Measurements from ENCODE around the gene CSH1. TPM values are rescaled to one million over a fixed set of nuclear protein-coding genes. Genes with fewer than 3 reads are reported as not detected.
"Not testable (repeated sequence)": the region's sequence is repeated elsewhere in the genome, so short reads cannot be mapped to it uniquely, and the experiment has no call there.

CSH1 gene
- total RNA-seq, 2 experiments from 2014 or later, result not detected

DNA sequence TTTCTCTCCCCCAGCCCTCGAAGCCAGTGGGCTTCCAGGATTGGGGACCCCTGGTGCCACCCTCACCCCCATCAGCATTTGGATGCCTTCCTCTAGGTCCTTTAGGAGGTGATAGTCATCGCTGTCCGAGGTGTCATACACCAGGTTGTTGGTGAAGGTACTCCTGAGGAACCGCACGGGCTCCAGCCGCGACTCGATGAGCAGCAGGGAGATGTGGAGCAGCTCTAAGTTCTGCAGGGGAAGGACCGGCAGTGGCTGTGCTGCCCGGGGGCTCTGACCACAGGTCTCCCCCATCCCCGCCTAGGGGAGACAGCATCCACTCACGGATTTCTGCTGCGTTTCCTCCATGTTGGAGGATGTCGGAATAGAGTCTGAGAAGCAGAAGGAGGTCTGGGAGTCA is 13.7 kb upstream of the CSH1 start:
- H3K36me3 ChIP-seq (ENCODE audit: insufficient read depth, low read length), result no peaks in the 10 kb centered on the region

DNA sequence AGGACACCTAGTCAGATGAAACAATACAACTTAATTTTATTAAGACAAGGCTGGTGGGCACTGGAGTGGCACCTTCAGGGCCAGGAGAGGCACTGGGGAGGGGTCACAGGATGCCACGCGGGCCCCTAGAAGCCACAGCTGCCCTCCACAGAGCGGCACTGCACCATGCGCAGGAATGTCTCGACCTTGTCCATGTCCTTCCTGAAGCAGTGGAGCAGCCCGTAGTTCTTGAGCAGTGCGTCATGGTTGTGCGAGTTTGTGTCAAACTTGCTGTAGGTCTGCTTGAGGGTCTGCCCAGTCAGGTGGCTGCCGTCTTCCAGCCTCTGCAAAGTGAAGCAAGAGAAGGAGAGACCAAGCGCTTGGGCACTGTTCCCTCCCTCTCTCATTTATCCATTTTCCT is 13.2 kb upstream of the CSH1 start:
- H3K4me3 ChIP-seq (ENCODE audit: low read length); H3K27ac Mint-ChIP-seq; H3K36me3 ChIP-seq (ENCODE audit: insufficient read depth, low read length); H3K36me3 Mint-ChIP-seq (ENCODE audit: low read depth); H3K27me3 ChIP-seq (ENCODE audit: control insufficient read depth in 1 of 2, insufficient read depth in 2 of 2, low read length in 2 of 2); DNase-seq; POLR2A ChIA-PET; H3K27me3 Mint-ChIP-seq; intact Hi-C loops (cut with DNase I, micrococcal nuclease); H3K9me3 ChIP-seq (ENCODE audit: control insufficient read depth in 1 of 2, insufficient read depth in 1 of 2, low read length in 2 of 2); H3K9me3 Mint-ChIP-seq; H3K4me1 ChIP-seq (ENCODE audit: insufficient read depth, low read length); H3K27ac ChIP-seq (ENCODE audit: low read depth in 1 of 2, low read length in 2 of 2); H3K4me1 Mint-ChIP-seq (ENCODE audit: low read depth); H3K4me3 Mint-ChIP-seq; ATAC-seq (ENCODE audit: poor library complexity); CTCF ChIA-PET: not testable (repeated sequence)

More for the DNA sequence above, 13.7 kb upstream of the CSH1 start:
- Mint-ChIP-seq H3K27me3 (no peaks in the 10 kb centered on the region), H3K4me1 (ENCODE audit: low read depth) (no peaks in the 10 kb centered on the region), H3K27ac (no peak overlapping the region), H3K9me3 (no peaks in the 10 kb centered on the region), H3K36me3 (ENCODE audit: low read depth) (no peaks in the 10 kb centered on the region), H3K4me3 (no peak overlapping the region)
- Histone ChIP-seq H3K4me1 (ENCODE audit: insufficient read depth, low read length) (peaks cover 9% of the 10 kb centered on the region), H3K27ac (ENCODE audit: low read depth in 1 of 2, low read length in 2 of 2) (no peak overlapping the region), H3K27me3 (ENCODE audit: control insufficient read depth in 1 of 2, insufficient read depth in 2 of 2, low read length in 2 of 2) (no peaks in the 10 kb centered on the region), H3K4me3 (ENCODE audit: low read length) (no peak overlapping the region), H3K9me3 (ENCODE audit: control insufficient read depth in 1 of 2, insufficient read depth in 1 of 2, low read length in 2 of 2) (no peaks in the 10 kb centered on the region)
- ChIA-PET CTCF (interaction anchor here (1.3 kb wide), 1 partner anchor 9 kb away, joined by 3 read pairs; no protein-coding TSS in a partner anchor), POLR2A (no interaction called here)
- no peak for DNase-seq
- intact Hi-C loops (cut with DNase I, micrococcal nuclease), result loop anchor here in 1 of 2 experiments (2.0 to 5.0 kb wide), 2 partner anchors 225 to 372 kb away; no protein-coding TSS in a partner anchor
- TF ChIP-seq, protein P1, sequence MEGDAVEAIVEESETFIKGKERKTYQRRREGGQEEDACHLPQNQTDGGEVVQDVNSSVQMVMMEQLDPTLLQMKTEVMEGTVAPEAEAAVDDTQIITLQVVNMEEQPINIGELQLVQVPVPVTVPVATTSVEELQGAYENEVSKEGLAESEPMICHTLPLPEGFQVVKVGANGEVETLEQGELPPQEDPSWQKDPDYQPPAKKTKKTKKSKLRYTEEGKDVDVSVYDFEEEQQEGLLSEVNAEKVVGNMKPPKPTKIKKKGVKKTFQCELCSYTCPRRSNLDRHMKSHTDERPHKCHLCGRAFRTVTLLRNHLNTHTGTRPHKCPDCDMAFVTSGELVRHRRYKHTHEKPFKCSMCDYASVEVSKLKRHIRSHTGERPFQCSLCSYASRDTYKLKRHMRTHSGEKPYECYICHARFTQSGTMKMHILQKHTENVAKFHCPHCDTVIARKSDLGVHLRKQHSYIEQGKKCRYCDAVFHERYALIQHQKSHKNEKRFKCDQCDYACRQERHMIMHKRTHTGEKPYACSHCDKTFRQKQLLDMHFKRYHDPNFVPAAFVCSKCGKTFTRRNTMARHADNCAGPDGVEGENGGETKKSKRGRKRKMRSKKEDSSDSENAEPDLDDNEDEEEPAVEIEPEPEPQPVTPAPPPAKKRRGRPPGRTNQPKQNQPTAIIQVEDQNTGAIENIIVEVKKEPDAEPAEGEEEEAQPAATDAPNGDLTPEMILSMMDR (IDR thresholded peaks at IDR 0.05), result no peak
- ATAC-seq (ENCODE audit: poor library complexity), result no peak

DNA sequence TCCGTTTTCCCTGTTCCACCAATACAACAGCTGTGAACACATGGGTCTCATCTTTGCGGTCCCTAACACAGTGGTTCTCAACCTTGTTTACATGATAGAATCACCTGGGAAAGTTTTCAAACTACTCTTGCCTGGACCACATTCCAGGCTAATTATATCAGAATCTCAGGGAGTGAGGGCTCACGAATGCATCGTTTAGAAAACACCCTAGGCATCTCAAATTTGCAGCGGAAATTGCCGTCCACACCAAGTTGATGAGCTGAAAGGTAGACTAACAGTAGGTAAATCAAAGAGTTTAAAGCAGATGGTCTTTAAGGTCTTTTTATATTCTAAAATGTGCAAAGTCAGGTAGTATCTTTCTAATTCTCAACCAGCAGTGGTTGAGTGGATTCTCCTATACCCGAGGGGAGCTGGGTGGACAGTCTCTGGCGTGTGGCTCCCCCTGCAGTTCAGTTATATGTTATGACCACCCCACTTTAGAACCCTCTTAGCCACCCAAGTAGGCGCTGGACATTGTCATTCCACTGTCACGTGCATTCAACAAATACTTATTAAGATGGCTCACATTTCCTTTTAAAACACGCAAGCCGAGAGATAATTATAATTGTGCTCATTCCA is 10.9 kb upstream of the CSH1 start:
- H3K27me3 ChIP-seq (ENCODE audit: control insufficient read depth in 1 of 2, insufficient read depth in 2 of 2, low read length in 2 of 2); H3K4me3 ChIP-seq (ENCODE audit: low read length); H3K27me3 Mint-ChIP-seq; ATAC-seq (ENCODE audit: poor library complexity); H3K9me3 Mint-ChIP-seq; intact Hi-C loops (cut with DNase I, micrococcal nuclease); H3K36me3 ChIP-seq (ENCODE audit: insufficient read depth, low read length); H3K4me1 ChIP-seq (ENCODE audit: insufficient read depth, low read length); H3K4me1 Mint-ChIP-seq (ENCODE audit: low read depth); H3K27ac ChIP-seq (ENCODE audit: low read depth in 1 of 2, low read length in 2 of 2); H3K36me3 Mint-ChIP-seq (ENCODE audit: low read depth); H3K4me3 Mint-ChIP-seq; H3K27ac Mint-ChIP-seq; POLR2A ChIA-PET; H3K9me3 ChIP-seq (ENCODE audit: control insufficient read depth in 1 of 2, insufficient read depth in 1 of 2, low read length in 2 of 2): not testable (repeated sequence)
- CTCF ChIA-PET, result interaction anchor here (1.7 kb wide), 1 partner anchor 12 kb away, joined by 5 read pairs; no protein-coding TSS in a partner anchor
- peak in 1 of 14 experiments; percentile 37 for DNase-seq

DNA sequence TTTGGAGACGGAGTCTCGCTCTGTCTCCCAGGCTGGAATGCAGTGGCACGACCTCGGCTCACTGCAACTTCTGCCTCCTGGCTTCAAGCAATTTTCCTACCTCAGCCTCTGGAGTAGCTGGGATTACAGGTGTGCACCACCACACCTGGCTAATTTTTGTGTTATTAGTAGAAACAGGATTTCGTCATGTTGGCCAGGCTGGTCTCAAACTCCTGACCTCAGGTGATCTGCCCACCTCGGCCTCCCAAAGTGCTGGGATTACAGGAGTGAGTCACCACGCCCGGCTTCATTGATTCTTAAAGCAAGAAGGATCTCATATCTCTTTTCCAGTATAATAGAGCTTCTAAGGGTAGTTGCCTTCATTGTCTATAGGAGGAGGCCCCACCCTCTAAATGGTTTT is 8.4 kb upstream of the CSH1 start:
- POLR2A ChIA-PET, result interaction anchor here (1.3 kb wide), 1 partner anchor 241 kb away, joined by 4 read pairs; no protein-coding TSS in a partner anchor
- H3K9me3 Mint-ChIP-seq; intact Hi-C loops (cut with DNase I, micrococcal nuclease): not testable (repeated sequence)

More for the DNA sequence above, 8.4 kb upstream of the CSH1 start:
- not testable (repeated sequence) for H3K9me3 ChIP-seq (ENCODE audit: control insufficient read depth in 1 of 2, insufficient read depth in 1 of 2, low read length in 2 of 2); H3K36me3 Mint-ChIP-seq (ENCODE audit: low read depth); H3K36me3 ChIP-seq (ENCODE audit: insufficient read depth, low read length); H3K4me1 Mint-ChIP-seq (ENCODE audit: low read depth); DNase-seq; H3K4me3 Mint-ChIP-seq; H3K27me3 ChIP-seq (ENCODE audit: control insufficient read depth in 1 of 2, insufficient read depth in 2 of 2, low read length in 2 of 2); H3K4me3 ChIP-seq (ENCODE audit: low read length); H3K4me1 ChIP-seq (ENCODE audit: insufficient read depth, low read length); H3K27me3 Mint-ChIP-seq; H3K27ac Mint-ChIP-seq; ATAC-seq (ENCODE audit: poor library complexity); H3K27ac ChIP-seq (ENCODE audit: low read depth in 1 of 2, low read length in 2 of 2)
- CTCF ChIA-PET, result interaction anchor here (1.2 to 1.7 kb wide), 3 partner anchors 8 to 121 kb away, joined by 3 to 6 read pairs (median 5); no protein-coding TSS in a partner anchor

All from CD4-positive, alpha-beta T cell (primary cell).